GM19455 (cell line): ENCODE data around the gene SKIC2.
A peak's percentile ranks its signal among the peaks of the same experiment; 100 is the strongest.
"Not testable (repeated sequence)": the region's sequence is repeated elsewhere in the genome, so short reads cannot be mapped to it uniquely, and the experiment has no call there.

Experiments used
- ATAC-seq: cut with Tn5 transposase; IDR thresholded peaks from one replicate; pipeline ENCODE4 v1.9.1; 2021; ENCODE audit not compliant: unreplicated experiment

The SKIC2 gene

DNA sequence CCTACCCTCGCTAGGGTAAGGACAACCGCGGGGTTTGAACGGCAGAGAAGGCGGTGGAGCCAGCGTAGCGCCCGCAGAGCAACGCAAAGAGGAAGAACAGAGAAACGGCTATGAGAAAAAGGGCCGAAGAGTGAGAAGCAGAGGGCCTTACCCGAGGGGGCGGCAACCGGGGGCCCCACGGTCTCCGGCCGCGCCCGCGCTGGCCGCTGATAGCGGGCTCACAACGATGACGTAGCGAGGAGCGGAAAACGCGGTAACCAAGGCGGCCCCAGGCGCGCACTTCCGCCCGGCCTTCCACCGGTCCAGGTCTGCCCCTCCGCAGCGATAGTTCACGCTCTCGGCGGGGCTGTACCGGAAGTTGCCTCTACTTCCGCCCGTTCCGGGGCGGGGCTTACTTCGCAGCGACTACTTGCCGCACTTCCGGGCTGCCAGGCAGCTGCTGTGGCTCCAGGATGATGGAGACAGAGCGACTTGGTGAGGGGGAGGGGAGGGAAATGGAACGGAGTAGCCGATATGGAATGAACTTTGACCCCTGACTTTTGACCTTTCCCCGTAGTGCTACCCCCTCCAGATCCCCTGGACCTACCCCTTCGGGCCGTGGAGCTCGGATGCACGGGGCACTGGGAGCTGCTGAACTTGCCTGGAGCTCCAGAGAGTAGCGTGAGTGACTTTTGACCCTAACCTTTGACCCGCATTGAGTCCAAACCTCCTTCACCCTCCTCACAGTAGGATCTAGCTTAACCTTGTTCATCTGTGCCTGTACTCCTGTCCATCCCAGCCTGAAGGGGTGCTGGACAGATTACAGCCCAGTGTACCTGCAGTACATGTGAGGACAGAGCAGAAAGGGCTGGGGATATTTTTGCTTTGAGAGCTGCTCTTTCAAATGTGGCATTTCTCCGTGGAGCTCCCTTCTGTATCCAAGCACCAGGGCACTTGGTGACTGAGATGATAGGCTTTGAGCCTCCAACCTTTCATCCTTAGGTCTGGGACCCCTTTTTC is at the start of gene SKIC2, which contains the start of gene NELFE:
Gene SKIC2, plus strand, starts transcription at position 435 of the 999 bp plus-strand sequence. Its CDS starts 18 bp downstream, at position 453.
Gene NELFE, minus strand, starts transcription at position 231 of the 999 bp plus-strand sequence. CDS start 525 bp downstream, outside the sequence.
- peak; percentile 92 for ATAC-seq

DNA sequence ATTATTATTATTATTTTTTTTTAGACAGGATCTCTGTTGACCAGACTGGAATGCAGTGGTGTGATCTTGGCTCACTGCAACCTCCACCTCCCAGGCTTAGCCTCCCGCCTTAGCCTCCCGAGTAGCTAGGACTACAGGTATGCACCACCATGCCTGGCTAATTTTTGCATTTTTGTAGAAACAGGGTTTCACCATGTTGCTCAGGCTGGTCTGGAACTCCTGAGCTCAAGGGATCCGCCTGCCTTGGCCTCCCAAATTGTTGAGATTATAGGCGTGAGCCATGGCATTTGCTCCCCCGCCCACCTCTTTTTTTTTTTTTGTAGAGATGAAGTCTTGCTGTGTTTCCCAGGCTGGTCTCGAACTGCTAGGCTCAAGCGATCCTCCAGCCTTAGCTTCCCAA is 49.7 kb upstream of the SKIC2 start:
- not testable (repeated sequence) for ATAC-seq

DNA sequence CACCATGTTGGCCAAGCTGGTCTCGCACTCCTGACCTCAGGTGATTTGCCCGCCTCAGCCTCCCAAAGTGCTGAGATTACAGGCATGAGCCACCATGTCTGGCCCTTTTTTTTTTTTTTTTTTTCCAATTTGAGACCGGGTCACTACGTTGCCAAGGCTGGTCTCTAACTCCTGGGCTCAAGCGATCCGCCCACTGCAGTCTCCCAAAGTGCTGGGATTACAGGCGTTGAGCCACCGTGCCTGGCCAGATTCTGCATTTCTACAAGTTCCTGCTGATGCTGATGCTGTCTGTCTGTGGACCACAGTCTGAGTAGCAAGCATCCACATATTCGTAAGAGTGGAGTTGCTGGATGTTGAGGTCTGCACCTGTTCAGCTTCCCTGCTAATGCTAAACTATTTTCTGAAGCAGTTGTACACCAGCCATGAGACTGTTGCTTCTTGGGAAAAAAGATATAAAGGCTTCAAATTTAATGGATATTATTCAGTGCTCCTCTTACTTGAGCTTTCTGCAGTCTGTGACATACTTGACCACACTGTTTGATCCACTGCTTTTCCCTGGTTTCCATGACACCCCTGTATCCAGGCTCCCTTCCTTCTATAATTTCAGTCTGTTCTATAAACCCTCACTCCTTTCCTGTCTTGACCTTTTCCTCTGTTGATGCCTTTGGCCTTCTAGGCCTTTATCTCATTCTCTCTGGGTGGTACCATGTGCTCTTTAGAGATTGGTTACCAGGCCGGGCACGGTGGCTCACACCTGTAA is 47.0 kb upstream of the SKIC2 start:
- no peak for ATAC-seq

DNA sequence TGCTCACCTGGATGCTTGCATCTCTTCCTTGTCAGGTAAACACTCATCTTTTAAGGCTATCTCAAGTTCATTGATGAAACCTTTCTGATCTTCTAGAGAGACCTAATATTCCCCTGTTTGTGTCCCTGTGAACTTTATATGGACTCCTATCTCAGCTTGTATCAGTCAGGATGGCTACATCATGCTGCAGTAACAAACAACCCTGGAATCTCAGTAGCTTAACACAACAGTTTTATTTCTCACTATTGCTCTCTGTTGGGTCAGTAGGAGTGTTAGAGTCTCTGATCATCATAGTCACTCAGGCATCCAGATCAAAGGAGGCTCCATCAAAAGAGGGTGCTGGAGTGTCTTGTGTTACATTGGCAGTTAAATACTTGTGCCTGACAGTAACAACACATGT is 43.6 kb upstream of the SKIC2 start:
- no peak for ATAC-seq

DNA sequence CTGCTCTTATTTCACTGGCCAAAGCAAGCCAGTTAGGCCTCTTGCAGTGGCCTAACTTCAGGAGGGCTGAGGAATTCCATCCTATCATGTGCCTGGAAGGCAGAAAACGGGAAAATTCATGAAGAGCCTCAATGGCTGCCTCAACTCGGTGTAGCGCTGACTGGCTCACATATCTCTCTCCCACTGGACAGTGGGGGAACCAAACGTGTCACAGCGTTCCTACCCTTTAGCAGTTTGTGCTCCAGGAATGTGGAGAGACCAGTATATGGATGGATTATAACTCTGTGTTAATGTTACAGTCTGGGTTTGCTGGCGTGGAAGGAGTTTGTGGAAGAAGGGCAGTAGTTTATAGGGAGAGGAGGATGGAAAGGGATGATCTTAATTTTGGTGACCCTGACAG is 43.2 kb upstream of the SKIC2 start:
- ATAC-seq = no peak

DNA sequence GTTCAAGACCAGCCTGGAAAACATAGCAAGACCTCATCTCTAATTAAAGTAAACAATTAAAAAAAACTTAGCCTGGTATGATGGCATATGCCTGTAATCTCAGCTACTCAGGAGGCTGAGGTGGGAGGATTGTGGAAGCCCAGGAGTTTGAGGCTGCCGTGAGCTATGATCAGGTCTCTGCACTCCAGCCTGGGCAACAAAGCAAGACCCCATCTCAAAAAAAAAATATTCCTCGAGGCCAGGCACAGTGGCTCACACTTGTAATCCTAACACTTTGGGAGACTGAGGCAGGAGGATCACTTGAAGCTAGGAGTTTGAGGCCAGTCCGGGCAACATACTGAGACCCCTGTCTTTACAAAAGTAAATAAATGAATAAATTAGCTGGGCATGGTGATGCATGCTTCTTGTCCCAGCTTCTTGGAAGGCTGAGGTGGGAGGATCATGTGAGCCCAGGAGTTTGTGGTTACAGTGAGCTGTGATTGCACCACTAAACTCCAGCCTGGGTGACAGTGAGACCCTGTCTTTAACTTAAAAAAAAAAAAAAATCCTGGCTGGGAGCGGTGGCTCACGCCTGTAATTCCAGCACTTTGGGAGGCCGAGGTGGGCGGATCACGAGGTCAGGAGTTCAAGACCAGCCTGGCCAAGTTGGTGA is 40.8 kb upstream of the SKIC2 start:
- no peak for ATAC-seq

DNA sequence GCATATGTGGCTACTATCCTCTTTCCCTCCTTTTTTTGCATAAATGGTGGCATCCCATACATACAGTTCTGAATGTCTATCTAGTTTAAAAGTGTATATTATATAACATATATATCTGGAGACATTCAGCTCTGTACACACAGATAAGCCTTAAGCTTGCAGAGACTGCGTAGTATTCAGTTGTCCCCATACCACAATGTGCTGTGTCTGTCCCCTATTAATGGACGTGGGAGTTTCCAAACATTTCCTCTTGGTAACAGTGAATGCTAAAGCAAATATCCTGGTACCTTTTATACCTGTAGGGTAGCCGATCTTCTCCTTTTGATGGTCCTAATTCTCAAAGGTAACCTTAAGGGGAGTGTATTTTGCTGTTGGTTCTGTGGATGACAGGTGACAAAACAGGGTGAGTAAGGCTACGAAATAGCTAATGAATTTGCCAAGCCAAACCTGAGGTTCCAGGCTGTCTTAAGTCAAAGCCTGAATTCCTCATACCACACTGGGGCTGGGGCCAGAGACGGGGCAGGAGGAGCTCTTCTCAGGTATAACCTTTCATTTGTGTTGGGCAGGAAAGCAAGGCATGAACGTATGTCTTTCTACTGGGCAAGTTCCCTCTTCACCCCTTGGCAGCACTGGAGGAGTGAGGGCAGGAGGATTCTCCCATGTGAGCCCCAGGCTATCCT is 39.2 kb upstream of the SKIC2 start:
- ATAC-seq = no peak

DNA sequence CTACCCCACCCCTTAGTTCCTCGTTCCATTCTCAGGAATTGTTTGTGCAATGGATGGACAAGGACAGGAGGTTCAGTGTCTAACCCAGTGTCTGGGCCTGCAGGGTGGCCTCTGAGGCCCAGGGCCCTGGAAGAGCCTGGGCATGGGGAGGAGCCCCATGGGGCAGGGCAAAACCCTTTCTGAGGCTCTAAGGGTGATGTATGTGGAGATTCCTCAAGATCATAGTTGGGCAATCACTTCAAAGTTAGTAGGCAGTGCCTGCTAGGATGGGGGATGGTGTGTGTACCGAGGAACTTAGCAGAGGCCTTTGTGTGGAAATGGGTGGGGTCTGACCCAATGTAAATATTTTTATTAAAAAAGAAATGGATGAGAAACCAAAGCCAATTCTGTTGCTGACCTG is 38.2 kb upstream of the SKIC2 start:
- no peak for ATAC-seq

DNA sequence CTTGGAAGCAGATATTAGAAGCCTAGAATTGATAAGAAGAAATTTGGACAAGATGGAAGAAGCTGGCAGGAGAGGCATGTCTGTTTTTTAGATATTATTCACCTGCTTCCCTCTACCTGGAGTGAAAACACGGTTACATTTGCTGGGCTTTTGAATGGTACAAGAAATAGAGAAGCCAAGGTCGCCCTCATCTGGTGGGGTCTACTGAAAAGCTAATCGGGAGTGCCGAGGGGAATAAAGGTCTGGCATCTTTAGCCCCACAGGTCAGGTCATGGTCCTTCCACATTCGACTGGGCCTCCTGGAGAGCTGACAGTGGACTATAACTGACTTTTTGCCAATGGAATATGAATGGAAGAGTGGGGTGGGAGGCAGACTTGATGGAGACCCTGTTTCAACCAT is 36.0 kb upstream of the SKIC2 start:
- ATAC-seq = no peak

DNA sequence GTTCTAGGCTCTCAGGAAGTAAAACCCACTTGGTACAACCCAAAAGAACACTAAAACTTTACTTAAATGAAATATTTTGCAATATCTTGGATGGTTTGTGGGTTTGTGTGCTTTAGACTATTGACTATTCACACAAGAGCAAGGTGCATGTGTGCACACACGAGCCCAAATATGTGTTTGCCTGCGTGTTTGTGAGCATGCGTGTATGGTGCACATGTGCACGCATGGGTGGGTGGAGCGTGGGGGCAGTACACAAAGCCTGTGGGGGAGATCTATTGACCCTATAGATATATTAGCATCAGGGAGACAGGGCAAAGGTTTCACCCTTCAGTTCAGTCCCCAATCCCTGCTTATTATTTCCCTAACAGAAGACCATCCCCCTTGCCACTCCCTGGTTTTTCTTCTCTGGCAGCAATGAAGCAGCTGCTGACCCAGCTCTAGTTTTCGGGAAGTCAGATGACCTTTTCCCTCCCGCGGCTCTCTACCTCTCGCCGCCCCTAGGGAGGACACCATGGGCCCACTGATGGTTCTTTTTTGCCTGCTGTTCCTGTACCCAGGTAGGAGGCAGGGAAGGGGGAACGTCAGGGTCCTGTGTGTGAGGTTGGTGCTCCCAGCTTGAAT is 31.6 kb upstream of the SKIC2 start, which contains the start of gene C2:
Gene C2, plus strand, starts transcription at position 476 of the 621 bp plus-strand sequence. Its CDS starts 36 bp downstream, at position 512.
- ATAC-seq = no peak

DNA sequence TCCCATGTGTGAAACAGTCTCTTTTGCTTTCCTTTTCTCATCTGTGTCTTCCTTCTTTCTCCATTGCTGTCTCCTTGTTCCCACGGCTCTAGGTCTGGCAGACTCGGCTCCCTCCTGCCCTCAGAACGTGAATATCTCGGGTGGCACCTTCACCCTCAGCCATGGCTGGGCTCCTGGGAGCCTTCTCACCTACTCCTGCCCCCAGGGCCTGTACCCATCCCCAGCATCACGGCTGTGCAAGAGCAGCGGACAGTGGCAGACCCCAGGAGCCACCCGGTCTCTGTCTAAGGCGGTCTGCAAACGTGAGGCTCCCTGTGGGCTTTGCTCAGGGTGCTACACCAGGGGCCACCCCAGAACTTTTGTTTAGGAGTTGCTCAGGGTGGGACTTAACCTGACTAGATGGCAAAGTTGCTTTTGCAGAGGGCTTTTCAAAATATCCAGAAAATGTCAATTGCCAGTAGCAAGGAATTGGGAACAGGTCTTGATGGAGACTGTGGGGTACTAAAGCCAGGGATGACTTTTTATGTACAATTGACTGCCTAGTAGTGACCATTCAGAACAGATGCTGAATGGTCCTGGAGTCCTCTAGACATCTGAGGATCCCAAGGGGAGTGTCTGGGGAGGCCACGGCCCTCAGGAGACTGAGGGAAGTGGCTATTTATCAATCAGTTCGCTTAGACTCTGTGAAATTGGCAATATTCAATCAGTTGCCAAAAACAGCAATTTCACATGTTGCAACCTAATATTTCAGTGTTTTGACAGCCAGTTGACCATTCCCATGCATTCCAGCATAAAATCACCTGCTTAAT is 30.9 kb upstream of the SKIC2 start:
- ATAC-seq = no peak

DNA sequence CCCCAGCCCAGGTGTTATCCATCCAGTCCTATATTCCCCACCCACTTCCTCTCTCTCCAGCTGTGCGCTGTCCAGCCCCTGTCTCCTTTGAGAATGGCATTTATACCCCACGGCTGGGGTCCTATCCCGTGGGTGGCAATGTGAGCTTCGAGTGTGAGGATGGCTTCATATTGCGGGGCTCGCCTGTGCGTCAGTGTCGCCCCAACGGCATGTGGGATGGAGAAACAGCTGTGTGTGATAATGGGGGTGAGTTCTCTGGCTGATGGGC is 30.4 kb upstream of the SKIC2 start:
- no peak for ATAC-seq

DNA sequence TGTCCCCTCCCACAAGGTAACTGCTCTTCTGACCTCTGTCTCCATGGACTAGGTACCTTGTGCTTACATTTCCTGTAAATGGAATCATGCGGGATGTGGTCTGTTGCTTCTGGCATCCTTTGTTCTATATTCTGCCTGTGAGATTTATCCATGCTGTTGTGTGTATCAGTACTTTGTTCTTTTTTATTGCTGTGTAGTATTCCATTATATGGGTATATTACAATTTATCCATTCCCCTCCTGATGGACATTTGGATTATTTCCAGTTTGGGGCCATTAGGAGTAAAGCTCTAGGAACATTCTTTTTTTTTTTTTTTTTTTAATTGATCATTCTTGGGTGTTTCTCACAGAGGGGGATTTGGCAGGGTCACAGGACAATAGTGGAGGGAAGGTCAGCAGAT is 28.0 kb upstream of the SKIC2 start:
- ATAC-seq = no peak

DNA sequence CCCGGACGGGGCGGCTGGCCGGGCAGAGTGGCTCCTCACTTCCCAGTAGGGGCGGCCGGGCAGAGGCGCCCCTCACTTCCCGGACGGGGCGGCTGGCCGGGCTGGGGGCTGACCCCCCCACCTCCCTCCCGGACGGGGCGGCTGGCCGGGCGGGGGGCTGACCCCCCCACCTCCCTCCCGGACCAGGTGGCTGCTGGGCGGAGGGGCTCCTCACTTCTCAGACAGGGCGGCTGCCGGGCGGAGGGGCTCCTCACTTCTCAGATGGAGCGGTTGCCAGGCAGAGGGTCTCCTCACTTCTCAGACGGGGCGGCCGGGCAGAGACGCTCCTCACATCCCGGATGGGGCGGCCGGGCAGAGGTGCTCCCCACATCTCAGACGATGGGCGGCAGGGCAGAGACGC is 26.8 kb upstream of the SKIC2 start:
- not testable (repeated sequence) for ATAC-seq

DNA sequence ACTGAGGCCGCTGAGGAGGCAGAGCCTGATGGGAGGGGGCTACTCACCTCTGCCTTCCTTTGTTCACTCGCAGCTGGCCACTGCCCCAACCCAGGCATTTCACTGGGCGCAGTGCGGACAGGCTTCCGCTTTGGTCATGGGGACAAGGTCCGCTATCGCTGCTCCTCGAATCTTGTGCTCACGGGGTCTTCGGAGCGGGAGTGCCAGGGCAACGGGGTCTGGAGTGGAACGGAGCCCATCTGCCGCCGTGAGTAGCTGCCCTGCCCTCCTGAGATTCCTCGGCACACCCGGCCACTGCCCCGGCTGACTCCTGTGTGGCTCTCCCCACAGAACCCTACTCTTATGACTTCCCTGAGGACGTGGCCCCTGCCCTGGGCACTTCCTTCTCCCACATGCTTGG is 25.4 kb upstream of the SKIC2 start:
- no peak for ATAC-seq

DNA sequence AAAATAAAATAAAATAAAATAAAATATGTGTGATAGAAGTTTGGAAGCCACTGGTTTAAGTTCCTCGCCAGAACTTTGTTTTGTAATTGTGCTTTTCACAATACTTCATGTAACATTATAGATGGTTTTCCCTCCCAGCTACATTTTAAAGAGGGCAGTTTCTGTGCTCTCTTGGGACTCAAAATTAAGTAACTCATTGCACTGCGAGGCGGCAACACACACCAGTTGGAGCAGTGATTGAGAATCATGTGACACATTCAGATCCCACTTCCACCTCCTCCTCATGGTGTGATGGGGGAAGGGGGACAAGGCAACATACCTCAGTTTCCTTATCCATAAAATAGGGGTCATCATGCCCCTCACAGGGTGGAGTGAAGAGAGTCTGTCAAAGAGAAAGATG is 24.0 kb upstream of the SKIC2 start:
- no peak for ATAC-seq

DNA sequence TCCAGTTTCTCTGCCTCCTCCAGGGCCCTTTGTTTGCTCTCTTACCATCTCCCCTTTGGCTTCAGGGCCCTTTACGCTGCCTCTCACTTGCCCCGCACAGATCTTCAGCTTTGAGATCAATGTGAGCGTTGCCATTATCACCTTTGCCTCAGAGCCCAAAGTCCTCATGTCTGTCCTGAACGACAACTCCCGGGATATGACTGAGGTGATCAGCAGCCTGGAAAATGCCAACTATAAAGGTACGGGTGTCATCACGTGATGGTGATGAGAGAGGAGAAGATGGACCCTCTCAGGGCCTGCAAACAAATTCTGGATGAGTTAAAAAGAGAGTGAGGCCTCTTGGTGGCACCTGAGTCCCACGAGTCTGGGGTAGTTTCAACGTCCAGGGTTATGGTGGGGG is 23.2 kb upstream of the SKIC2 start:
- no peak for ATAC-seq

DNA sequence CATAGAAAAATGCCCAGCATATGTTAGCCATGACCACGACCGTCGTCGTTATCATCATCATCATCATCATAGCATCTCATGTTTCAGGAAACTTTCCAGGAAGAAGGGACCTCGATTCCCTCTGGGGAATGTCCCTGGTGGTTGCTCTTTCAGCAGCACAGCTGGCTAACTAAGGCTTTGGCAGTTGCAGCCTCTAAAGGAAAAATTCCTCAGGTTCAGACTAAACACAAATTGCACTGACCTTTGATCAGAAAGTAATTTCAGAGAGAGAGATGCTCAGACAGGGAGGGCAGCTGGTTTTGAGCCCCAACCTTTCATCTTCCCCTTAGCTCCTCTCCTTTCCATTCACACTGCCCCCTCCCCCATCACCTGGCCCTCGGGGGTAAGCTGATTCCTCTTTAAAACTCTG is 18.7 kb upstream of the SKIC2 start:
- no peak for ATAC-seq

DNA sequence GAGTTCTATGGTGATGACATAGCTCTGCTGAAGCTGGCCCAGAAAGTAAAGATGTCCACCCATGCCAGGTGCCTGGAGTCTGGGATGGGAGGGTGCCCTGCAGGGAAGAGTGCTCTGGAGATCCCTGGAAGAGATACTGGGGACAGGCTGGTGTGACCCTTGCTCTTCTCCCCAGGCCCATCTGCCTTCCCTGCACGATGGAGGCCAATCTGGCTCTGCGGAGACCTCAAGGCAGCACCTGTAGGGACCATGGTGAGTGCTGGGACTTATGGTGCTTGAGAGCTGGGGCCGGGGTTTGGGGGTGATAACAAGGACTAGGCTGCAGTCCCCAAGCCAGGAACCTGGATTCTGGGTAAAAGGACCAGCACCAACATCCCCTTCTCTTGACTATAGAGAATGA is 15.2 kb upstream of the SKIC2 start:
- ATAC-seq = no peak

DNA sequence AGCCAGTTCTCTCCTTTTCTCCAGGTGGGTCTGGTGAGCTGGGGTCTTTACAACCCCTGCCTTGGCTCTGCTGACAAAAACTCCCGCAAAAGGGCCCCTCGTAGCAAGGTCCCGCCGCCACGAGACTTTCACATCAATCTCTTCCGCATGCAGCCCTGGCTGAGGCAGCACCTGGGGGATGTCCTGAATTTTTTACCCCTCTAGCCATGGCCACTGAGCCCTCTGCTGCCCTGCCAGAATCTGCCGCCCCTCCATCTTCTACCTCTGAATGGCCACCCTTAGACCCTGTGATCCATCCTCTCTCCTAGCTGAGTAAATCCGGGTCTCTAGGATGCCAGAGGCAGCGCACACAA is 13.8 kb upstream of the SKIC2 start:
- ATAC-seq = no peak
